A673 (cell line): ENCODE results near the gene TNFRSF6B.

ENCODE experiments used
- CTCF ChIP-seq: fragments of 300-800, 200-600 bp; sonication (generic); conservative IDR thresholded peaks from 2 replicates; pipeline ENCODE4 v1.5.1; 2017; ENCODE audit warnings: low read depth, mild to moderate bottlenecking, antibody characterized with exemption, low read length, moderate library complexity, mixed read lengths
- EZH2 ChIP-seq: fragments of 200-600 bp; sonication (generic); IDR thresholded peaks from 2 replicates; pipeline ENCODE4 v1.6.1; 2017; ENCODE audit warnings: borderline replicate concordance, low read depth, mild to moderate bottlenecking, mixed read lengths, antibody characterized with exemption, low read length; ENCODE audit not compliant: poor library complexity, severe bottlenecking

- no peak for TF ChIP-seq CTCF
- no peak for TF ChIP-seq EZH2
Observed at GRCh38 chr20:63701051-63701328, 4.5 kb downstream of the TNFRSF6B start.
